GM18511 (cell line): ENCODE data around the gene HMOX2.

Experiments used
- ATAC-seq: cut with Tn5 transposase; IDR thresholded peaks from one replicate; pipeline ENCODE4 v1.9.1; 2021; ENCODE audit warnings: mild to moderate bottlenecking, moderate library complexity; ENCODE audit not compliant: unreplicated experiment

HMOX2 gene

GRCh38 chr16:4463522-4464163, 12.6 kb upstream of the HMOX2 start:
- ATAC-seq, result no peak

GRCh38 chr16:4465977-4466779, 10.0 kb upstream of the HMOX2 start:
- no peak for ATAC-seq

- no peak for ATAC-seq
Measured at GRCh38 chr16:4467916-4468315, 8.3 kb upstream of the HMOX2 start.

GRCh38 chr16:4468972-4469371, 7.2 kb upstream of the HMOX2 start:
- no peak for ATAC-seq

- no peak for ATAC-seq
Measured at GRCh38 chr16:4471869-4472268, 4.3 kb upstream of the HMOX2 start.

- ATAC-seq, result no peak
Measured at GRCh38 chr16:4472880-4473279, 3.3 kb upstream of the HMOX2 start.

- peak; percentile 50 for ATAC-seq
Measured at GRCh38 chr16:4474192-4474961, 1.8 kb upstream of the HMOX2 start, which contains the start of gene NMRAL1. Gene NMRAL1 (minus strand): TSS chr16:4474625. CDS start chr16:4474132, 493 bp downstream.

- no peak for ATAC-seq
Measured at GRCh38 chr16:4477966-4478365, 1.8 kb downstream of the HMOX2 start.

GRCh38 chr16:4481526-4481925, 5.3 kb downstream of the HMOX2 start:
- no peak for ATAC-seq

- no peak for ATAC-seq
Measured at GRCh38 chr16:4481963-4482362, 5.8 kb downstream of the HMOX2 start.

- no peak for ATAC-seq
Measured at GRCh38 chr16:4486126-4486893, 10.1 kb downstream of the HMOX2 start.

GRCh38 chr16:4487955-4488498, 11.8 kb downstream of the HMOX2 start:
- no peak for ATAC-seq

GRCh38 chr16:4488499-4488967, 12.3 kb downstream of the HMOX2 start:
- ATAC-seq, result no peak

- no peak for ATAC-seq
Measured at GRCh38 chr16:4489030-4489429, 12.8 kb downstream of the HMOX2 start.

- ATAC-seq, result no peak
Measured at GRCh38 chr16:4491898-4492297, 15.7 kb downstream of the HMOX2 start.

GRCh38 chr16:4494746-4495490, 18.7 kb downstream of the HMOX2 start:
- no peak for ATAC-seq

- ATAC-seq, result no peak
Measured at GRCh38 chr16:4495766-4496165, 19.6 kb downstream of the HMOX2 start.

GRCh38 chr16:4496305-4496704, 20.1 kb downstream of the HMOX2 start:
- ATAC-seq, result no peak

- no peak for ATAC-seq
Measured at GRCh38 chr16:4498546-4499195, 22.5 kb downstream of the HMOX2 start.
